ENCODE results near the gene LRRC8D.

The LRRC8D gene

GRCh38 chr1:89833183-89834082, 12.6 kb downstream of the LRRC8D start:
- DNase-seq (ENCODE audit: low read depth in 2 of 2) = no peak

- no peak for DNase-seq (ENCODE audit: low read depth in 2 of 2)
Observed at GRCh38 chr1:89834083-89834704, 13.4 kb downstream of the LRRC8D start.

- DNase-seq (ENCODE audit: low read depth in 2 of 2) = no peak
Observed at GRCh38 chr1:89836252-89837035, 15.6 kb downstream of the LRRC8D start.

GRCh38 chr1:89837036-89837481, 16.2 kb downstream of the LRRC8D start:
- no peak for DNase-seq (ENCODE audit: low read depth in 2 of 2)

GRCh38 chr1:89837510-89837909, 16.7 kb downstream of the LRRC8D start:
- no peak for DNase-seq (ENCODE audit: low read depth in 2 of 2)

GRCh38 chr1:89839516-89839915, 18.7 kb downstream of the LRRC8D start:
- no peak for DNase-seq (ENCODE audit: low read depth in 2 of 2)

GRCh38 chr1:89841507-89841906, 20.7 kb downstream of the LRRC8D start:
- DNase-seq (ENCODE audit: low read depth in 2 of 2) = no peak

- DNase-seq (ENCODE audit: low read depth in 2 of 2) = no peak
Observed at GRCh38 chr1:89842567-89843272, 21.9 kb downstream of the LRRC8D start.

GRCh38 chr1:89843273-89844130, 22.7 kb downstream of the LRRC8D start:
- DNase-seq (ENCODE audit: low read depth in 2 of 2) = peak; percentile 58 to 64

- DNase-seq (ENCODE audit: low read depth in 2 of 2) = peak in 1 of 2 donors; percentile 31
Observed at GRCh38 chr1:89844241-89844807, 23.5 kb downstream of the LRRC8D start.

- no peak for DNase-seq (ENCODE audit: low read depth in 2 of 2)
Observed at GRCh38 chr1:89844860-89845259, 24.0 kb downstream of the LRRC8D start.

- DNase-seq (ENCODE audit: low read depth in 2 of 2) = no peak
Observed at GRCh38 chr1:89847191-89847729, 26.4 kb downstream of the LRRC8D start.

- DNase-seq (ENCODE audit: low read depth in 2 of 2) = no peak
Observed at GRCh38 chr1:89850844-89851415, 30.1 kb downstream of the LRRC8D start.

GRCh38 chr1:89854140-89854539, 33.3 kb downstream of the LRRC8D start:
- DNase-seq (ENCODE audit: low read depth in 2 of 2) = no peak

- DNase-seq (ENCODE audit: low read depth in 2 of 2) = no peak
Observed at GRCh38 chr1:89855413-89856123, 34.7 kb downstream of the LRRC8D start.

- DNase-seq (ENCODE audit: low read depth in 2 of 2) = no peak
Observed at GRCh38 chr1:89863165-89863830, 42.5 kb downstream of the LRRC8D start.

GRCh38 chr1:89865498-89866382, 44.9 kb downstream of the LRRC8D start:
- DNase-seq (ENCODE audit: low read depth in 2 of 2) = no peak

Measured in activated CD8-positive, alpha-beta memory T cell treated with anti-CD3 and anti-CD28 coated beads for 4 hours (primary cell).